Smooth muscle cell (in vitro differentiated cells): ENCODE data around the gene NIM1K. TPM values are rescaled to one million over a fixed set of nuclear protein-coding genes. Genes with fewer than 3 reads are reported as not detected.

Experiments used
- DNase-seq: peaks from one replicate; lab custom pipeline; 2025; ENCODE audit not compliant: unreplicated experiment; lab: John Stamatoyannopoulos, UW
- H2AFZ ChIP-seq: fragments of 200-600 bp; sonication (generic); 2 replicates; pipeline ENCODE4 v1.6.0; 2016; ENCODE audit warnings: antibody characterized with exemption, low read depth, mild to moderate bottlenecking
- H3F3A ChIP-seq: fragments of 200-600 bp; sonication (generic); 2 replicates; pipeline ENCODE4 v1.6.0; 2017; ENCODE audit warnings: antibody characterized with exemption, low read depth
- H3K27ac ChIP-seq: fragments of 200-600 bp; sonication (generic); 2 replicates; pipeline ENCODE4 v1.5.1; 2016; ENCODE audit warnings: low read depth, mild to moderate bottlenecking
- H3K27me3 ChIP-seq: fragments of 200-600 bp; sonication (generic); 2 replicates; pipeline ENCODE4 v1.6.1; 2016; ENCODE audit warnings: low read depth, mild to moderate bottlenecking
- H3K36me3 ChIP-seq: fragments of 200-600 bp; sonication (generic); 2 replicates; pipeline ENCODE4 v1.5.1; 2016; ENCODE audit warnings: low read depth
- H3K4me1 ChIP-seq: fragments of 200-600 bp; sonication (generic); 2 replicates; pipeline ENCODE4 v1.5.1; 2016; ENCODE audit warnings: low read depth
- H3K4me2 ChIP-seq: fragments of 200-600 bp; sonication (generic); 2 replicates; pipeline ENCODE4 v1.6.0; 2016; ENCODE audit warnings: mild to moderate bottlenecking
- H3K4me3 ChIP-seq: fragments of 200-600 bp; sonication (generic); 2 replicates; pipeline ENCODE4 v1.5.1; 2016; ENCODE audit warnings: mild to moderate bottlenecking
- H3K79me2 ChIP-seq: fragments of 200-600 bp; sonication (generic); 2 replicates; pipeline ENCODE4 v1.6.0; 2016; ENCODE audit warnings: low read depth, mild to moderate bottlenecking
- H3K9ac ChIP-seq: fragments of 200-600 bp; sonication (generic); 2 replicates; pipeline ENCODE4 v1.6.0; 2016; ENCODE audit warnings: low read depth
- H3K9me3 ChIP-seq: fragments of 200-600 bp; sonication (generic); replicated peaks from 2 replicates; pipeline ENCODE4 v1.5.1; 2016; ENCODE audit warnings: low read depth
- H4K20me1 ChIP-seq: fragments of 200-600 bp; sonication (generic); 2 replicates; pipeline ENCODE4 v1.6.0; 2016; ENCODE audit warnings: low read depth
- CTCF ChIP-seq: fragments of 200-600 bp; sonication (generic); IDR thresholded peaks from 2 replicates; pipeline ENCODE4 v1.5.1; 2017; ENCODE audit warnings: borderline replicate concordance, mild to moderate bottlenecking, antibody characterized with exemption; ENCODE audit not compliant: insufficient read depth, poor library complexity, severe bottlenecking
- WGBS: methylation state at CpG from one replicate; pipeline ENCODE4 v1.1.7; 2016; ENCODE audit warnings: low lambda C conversion rate; 5-methylcytosine and 5-hydroxymethylcytosine counted together
- polyA plus RNA-seq: library from polyadenylated mRNA; unstranded; fragments of >200 nt; fragmentation: Nextera tagmentation; extraction: Ambion mirVana; gene quantifications from 2 replicates; pipeline ENCODE4 v1.2.1, GENCODE V29; 2016
- total RNA-seq: library from RNA; depleted of rRNA; stranded (reverse); fragments of >200 nt; gene quantifications from 2 replicates; pipeline ENCODE4 v1.2.3, GENCODE V29; 2014

The NIM1K gene
- total RNA-seq (0.54 and 2.8 TPM in 2 replicates), polyA plus RNA-seq (0.17 and 0.71 TPM in 2 replicates)

DNA sequence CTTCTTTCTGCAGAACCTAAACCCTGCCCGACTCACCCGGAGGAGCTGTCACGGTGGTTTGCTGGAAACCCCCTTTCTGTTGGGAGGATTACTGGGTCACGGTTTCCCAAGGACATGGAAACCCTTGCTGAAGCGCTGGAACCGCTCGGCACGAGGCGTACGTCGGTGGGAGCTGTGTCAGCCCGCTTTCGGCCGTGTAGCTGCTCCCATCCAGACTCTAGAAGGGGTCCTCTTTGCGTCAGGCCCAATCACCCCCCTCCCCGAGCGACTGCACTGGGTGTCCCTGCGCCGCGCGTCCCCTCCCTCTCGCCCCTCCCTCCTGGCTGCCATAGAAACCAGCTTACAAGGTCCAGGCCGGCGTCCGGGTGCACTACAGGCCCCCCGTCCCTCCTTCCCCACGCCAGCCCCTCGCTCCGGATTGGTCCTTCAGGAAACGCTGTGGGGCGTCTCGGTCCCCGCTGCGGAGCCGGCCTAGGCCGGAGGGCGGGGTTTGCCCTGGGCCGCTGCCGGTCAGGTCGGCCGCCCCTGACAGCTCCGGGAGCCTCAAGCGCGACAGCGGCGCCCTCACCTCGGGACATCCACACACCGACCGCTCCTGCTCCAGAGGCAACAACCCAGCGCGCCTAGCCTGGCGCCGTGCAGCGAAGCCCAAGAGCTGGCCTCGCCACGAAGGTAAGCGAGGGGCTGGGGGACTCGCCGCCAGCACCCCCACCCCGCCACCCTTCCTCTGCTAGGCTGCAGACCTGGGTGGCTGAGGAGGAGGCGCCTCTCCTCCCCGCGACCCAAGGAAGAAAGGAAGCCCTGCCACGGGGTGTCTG is at the start of gene NIM1K:
TSS of gene NIM1K (plus strand) at position 486 of the 818 bp plus-strand sequence. CDS start 53,551 bp downstream, outside the sequence.
- Histone ChIP-seq H3F3A (peaks cover 9% of the 10 kb centered on the region), H3K27ac (no peak within 1 kb of the TSS), H3K4me2 (peak within 1 kb of the TSS; percentile 94), H3K4me1 (peaks cover 25% of the 10 kb centered on the region), H3K36me3 (no peaks in the 10 kb centered on the region), H3K9me3 (no peaks in the 10 kb centered on the region), H3K27me3 (peaks cover 22% of the 10 kb centered on the region), H2AFZ (no peak within 1 kb of the TSS), H3K79me2 (no peaks in the 10 kb centered on the region), H3K4me3 (peak within 1 kb of the TSS; percentile 54), H3K9ac (peak within 1 kb of the TSS; percentile 59), H4K20me1 (peaks cover 3% of the 10 kb centered on the region)
- 2% methylated on average over 53 of the region's 64 CpGs for WGBS
- TF ChIP-seq CTCF = no peak
- peak; percentile 21 for DNase-seq

- H4K20me1 ChIP-seq = peaks cover 44% of the 10 kb centered on the region
- DNase-seq = no peak
- no peaks in the 10 kb centered on the region for H3F3A ChIP-seq
- no peak overlapping the region for H3K9ac ChIP-seq
- no peak overlapping the region for H3K4me3 ChIP-seq
- TF ChIP-seq CTCF = no peak
- H3K79me2 ChIP-seq = peaks cover 48% of the 10 kb centered on the region
- H2AFZ ChIP-seq = no peak overlapping the region
- peaks cover 4% of the 10 kb centered on the region for H3K36me3 ChIP-seq
- WGBS = 91% methylated on average over 3 of the region's 3 CpGs
- H3K27me3 ChIP-seq = no peaks in the 10 kb centered on the region
- H3K9me3 ChIP-seq = no peaks in the 10 kb centered on the region
- no peak overlapping the region for H3K4me2 ChIP-seq
- no peaks in the 10 kb centered on the region for H3K4me1 ChIP-seq
- H3K27ac ChIP-seq = no peak overlapping the region
Observed at GRCh38 chr5:43145071-43145470, 47.0 kb upstream of the NIM1K start.

DNA sequence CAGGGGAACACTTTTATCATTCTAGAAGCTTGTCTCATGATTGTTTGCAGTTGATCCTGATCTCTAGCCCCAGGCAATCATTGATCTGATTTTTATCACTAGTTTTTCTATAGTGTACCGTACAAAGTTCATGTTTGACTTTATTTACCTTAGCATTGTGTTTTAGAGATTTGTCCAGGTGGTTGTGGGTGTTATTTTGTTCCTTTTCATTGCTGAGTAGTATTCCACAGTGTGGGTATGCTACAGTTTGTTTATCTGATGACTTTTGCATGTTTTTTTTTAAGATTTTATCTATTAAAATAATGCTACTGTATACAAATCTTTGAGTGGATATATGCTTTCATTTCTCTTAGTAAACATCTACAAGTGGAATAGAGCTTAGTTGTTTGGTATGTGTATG is 45.1 kb upstream of the NIM1K start:
- no peak overlapping the region for H3K4me2 ChIP-seq
- peaks cover 4% of the 10 kb centered on the region for H3K36me3 ChIP-seq
- no peak overlapping the region for H3K9ac ChIP-seq
- peaks cover 46% of the 10 kb centered on the region for H4K20me1 ChIP-seq
- no peak overlapping the region for H2AFZ ChIP-seq
- H3K79me2 ChIP-seq = peaks cover 54% of the 10 kb centered on the region
- H3K9me3 ChIP-seq = no peaks in the 10 kb centered on the region
- no peaks in the 10 kb centered on the region for H3F3A ChIP-seq
- H3K4me3 ChIP-seq = no peak overlapping the region
- H3K27me3 ChIP-seq = no peaks in the 10 kb centered on the region
- DNase-seq = no peak
- no peak for TF ChIP-seq CTCF
- H3K27ac ChIP-seq = no peak overlapping the region
- WGBS = 97% methylated on average over 1 of the region's 1 CpG
- H3K4me1 ChIP-seq = no peaks in the 10 kb centered on the region
